HCT116 (cell line): ENCODE measurements around the gene XRN1. TPM values are rescaled to one million over a fixed set of nuclear protein-coding genes. Genes with fewer than 3 reads are reported as not detected.

Experiments used
- ATAC-seq: fragments of 200-7000 bp; cut with Tn5 transposase; 2 replicates; pipeline ENCODE4 v1.9.1; 2020; ENCODE audit warnings: mild to moderate bottlenecking, moderate library complexity
- BruUV-seq: library from RNA; stranded (reverse); fragments of 400-500 nt; replicated peaks from 2 replicates; lab custom pipeline; 2021; lab: Mats Ljungman, UMichigan
- CTCF ChIA-PET: fragments of 300-600 bp; sonication (Branson Sonifier 250); formaldehyde crosslinking; loops from one replicate; lab custom pipeline; 2021; ENCODE audit warnings: antibody characterized with exemption; lab: Charles Lee
- POLR2A ChIA-PET: fragments of 300-600, 350-600 bp; sonication (Branson Sonifier 250); formaldehyde crosslinking; loops from one replicate; lab custom pipeline; 2021; ENCODE audit warnings: antibody characterized with exemption; lab: Charles Lee
- RAD21 ChIA-PET, 2 experiments: fragments of 300-600 bp; sonication (Branson Sonifier 250); formaldehyde crosslinking; loops; one replicate each; lab custom pipeline; 2023; ENCODE audit warnings: low total read pairs in 2 of 2; ENCODE audit not compliant: uncharacterized antibody in 2 of 2, unreplicated experiment in 2 of 2, low non-redundant PET in 1 of 2; lab: Charles Lee
- DNase-seq: peaks from one replicate; pipeline ENCODE4 v3.0.0-alpha.2; 2010; ENCODE audit warnings: low read depth, low spot score
- H2AFZ ChIP-seq: fragments of 200-600 bp; shearing (Covaris generic), sonication (generic); 2 replicates; pipeline ENCODE4 v1.6.1; 2017; ENCODE audit warnings: low read depth, mixed run types, mixed read lengths, antibody characterized with exemption, low read length; ENCODE audit not compliant: poor library complexity, severe bottlenecking
- H3K27ac ChIP-seq: 2 replicates; pipeline ENCODE4 v1.5.1; 2012; ENCODE audit warnings: low read depth, low read length
- H3K27me3 ChIP-seq: fragments of 200-600 bp; sonication (generic); 2 replicates; pipeline ENCODE4 v1.6.1; 2016; ENCODE audit warnings: mixed run types, low read length, mixed read lengths; ENCODE audit not compliant: insufficient read depth
- H3K36me3 ChIP-seq, 2 experiments: fragments of 200-500 bp in 1 of 2; fragments of 200-600 bp in 1 of 2; sonication (Bioruptor generic) in 1 of 2; sonication (generic) in 1 of 2; 2 replicates each; pipeline versions ENCODE4 v1.5.1 to v1.6.1; 2014 to 2016; ENCODE audit warnings: low read length in 2 of 2, inconsistent platforms in 1 of 2, mixed read lengths in 1 of 2, mixed run types in 1 of 2; ENCODE audit not compliant: insufficient read depth in 2 of 2, control insufficient read depth in 1 of 2
- H3K4me1 ChIP-seq, 2 experiments: fragments of 200-600 bp in 1 of 2; sonication (generic) in 1 of 2; 2 replicates each; pipeline versions ENCODE4 v1.5.1 to v1.6.1; 2012 to 2017; ENCODE audit warnings: low read length in 2 of 2, inconsistent platforms in 1 of 2, mild to moderate bottlenecking in 1 of 2, mixed read lengths in 1 of 2, mixed run types in 1 of 2, moderate library complexity in 1 of 2; ENCODE audit not compliant: insufficient read depth in 2 of 2, control insufficient read depth in 1 of 2
- H3K4me2 ChIP-seq: fragments of 200-600 bp; sonication (generic); 2 replicates; pipeline ENCODE4 v1.6.1; 2017; ENCODE audit warnings: mixed run types, low read length, mixed read lengths
- H3K4me3 ChIP-seq, 2 experiments: fragments of 200-600 bp in 1 of 2; sonication (generic) in 1 of 2; replicated peaks in 1 of 2; 2 replicates each; pipeline ENCODE4 v1.5.1; 2011 to 2016; ENCODE audit warnings: low read length in 2 of 2, control low read depth in 1 of 2, low read depth in 1 of 2, mild to moderate bottlenecking in 1 of 2, mixed read lengths in 1 of 2, mixed run types in 1 of 2
- H3K79me2 ChIP-seq: fragments of 200-600 bp; sonication (generic); 2 replicates; pipeline ENCODE4 v1.6.1; 2017; ENCODE audit warnings: mild to moderate bottlenecking, mixed run types, low read length, moderate library complexity, mixed read lengths; ENCODE audit not compliant: insufficient read depth
- H3K9ac ChIP-seq: fragments of 200-600 bp; sonication (generic); 2 replicates; pipeline ENCODE4 v1.6.1; 2016; ENCODE audit warnings: low read length, mixed read lengths
- H3K9me2 ChIP-seq: fragments of 200-600 bp; sonication (generic), shearing (Covaris generic); 2 replicates; pipeline ENCODE4 v1.6.1; 2017; ENCODE audit warnings: mixed run types, mild to moderate bottlenecking, moderate library complexity; ENCODE audit not compliant: insufficient read depth
- H3K9me3 ChIP-seq, 2 experiments: fragments of 200-500 bp in 1 of 2; fragments of 200-600 bp in 1 of 2; sonication (Bioruptor generic) in 1 of 2; sonication (generic) in 1 of 2; 2 replicates each; pipeline ENCODE4 v1.6.1; 2014 to 2017; ENCODE audit warnings: low read length in 2 of 2, mixed read lengths in 2 of 2, inconsistent platforms in 1 of 2, low read depth in 1 of 2, mild to moderate bottlenecking in 1 of 2, mixed run types in 1 of 2, moderate library complexity in 1 of 2; ENCODE audit not compliant: control insufficient read depth in 1 of 2, insufficient read depth in 1 of 2
- H4K20me1 ChIP-seq: fragments of 200-600 bp; sonication (generic), shearing (Covaris generic); 2 replicates; pipeline ENCODE4 v1.6.1; 2017; ENCODE audit warnings: mixed run types, mild to moderate bottlenecking, moderate library complexity; ENCODE audit not compliant: insufficient read depth
- CBX3 ChIP-seq: IDR thresholded peaks from 2 replicates; pipeline ENCODE4 v1.6.1; 2012; ENCODE audit warnings: low read depth
- CEBPB ChIP-seq: IDR thresholded peaks from 2 replicates; pipeline ENCODE4 v1.6.1; 2012; ENCODE audit warnings: low read depth
- CTCF ChIP-seq, 3 experiments: fragments of 200-600 bp in 1 of 3; sonication (generic) in 1 of 3; IDR thresholded peaks in 2 of 3; conservative IDR thresholded peaks in 1 of 3; 2 replicates each; pipeline ENCODE4 v1.5.1; 2012 to 2017; ENCODE audit warnings: low read depth in 2 of 3, low read length in 2 of 3, antibody characterized with exemption in 1 of 3, borderline replicate concordance in 1 of 3, control low read depth in 1 of 3, mild to moderate bottlenecking in 1 of 3, mixed read lengths in 1 of 3, mixed run types in 1 of 3, moderate library complexity in 1 of 3; ENCODE audit not compliant: insufficient read depth in 1 of 3
- EGR1 ChIP-seq: IDR thresholded peaks from 2 replicates; pipeline ENCODE4 v1.6.1; 2012; ENCODE audit warnings: low read depth
- ELF1 ChIP-seq: IDR thresholded peaks from 2 replicates; pipeline ENCODE4 v1.6.1; 2012; ENCODE audit warnings: low read depth, borderline replicate concordance
- EZH2phosphoT487 ChIP-seq: fragments of 200-600 bp; IDR thresholded peaks from 2 replicates; pipeline ENCODE4 v1.6.1; 2018; ENCODE audit warnings: antibody characterized with exemption, borderline replicate concordance
- FOSL1 ChIP-seq: IDR thresholded peaks from 2 replicates; pipeline ENCODE4 v1.6.1; 2012; ENCODE audit warnings: low read depth
- POLR2A ChIP-seq: IDR thresholded peaks from 2 replicates; pipeline ENCODE4 v1.7.0; 2011; ENCODE audit warnings: borderline replicate concordance; ENCODE audit not compliant: insufficient read depth, insufficient read length; ENCODE audit errors: extremely low read depth
- POLR2AphosphoS5 ChIP-seq: IDR thresholded peaks from 2 replicates; pipeline ENCODE4 v1.6.1; 2011; ENCODE audit warnings: mild to moderate bottlenecking, low read depth, low read length, moderate library complexity
- SIN3A ChIP-seq: IDR thresholded peaks from 2 replicates; pipeline ENCODE4 v1.6.1; 2012; ENCODE audit warnings: low read depth
- SP1 ChIP-seq: IDR thresholded peaks from 2 replicates; pipeline ENCODE4 v1.6.1; 2012; ENCODE audit warnings: low read depth
- SRF ChIP-seq: IDR thresholded peaks from 2 replicates; pipeline ENCODE4 v1.6.1; 2012; ENCODE audit warnings: low read depth
- YY1 ChIP-seq: IDR thresholded peaks from 2 replicates; pipeline ENCODE4 v1.6.1; 2011; ENCODE audit warnings: low read length, low read depth, moderate library complexity, mild to moderate bottlenecking; ENCODE audit not compliant: insufficient replicate concordance; ENCODE audit errors: extremely low read depth
- ZBTB33 ChIP-seq: IDR thresholded peaks from 2 replicates; pipeline ENCODE4 v1.6.1; 2011; ENCODE audit warnings: mild to moderate bottlenecking, low read length, moderate library complexity; ENCODE audit not compliant: insufficient replicate concordance; ENCODE audit errors: extremely low read depth
- ZFX ChIP-seq: fragments of 450-650 bp; IDR thresholded peaks from 2 replicates; pipeline ENCODE4 v1.6.1; 2017
- ZNF274 ChIP-seq: fragments of 200-500 bp; sonication (Bioruptor generic); IDR thresholded peaks from 2 replicates; pipeline ENCODE4 v1.6.1; 2014; ENCODE audit warnings: mild to moderate bottlenecking, low read depth, low read length, inconsistent platforms
- intact Hi-C: fragments of 100-400 bp; cut with micrococcal nuclease; formaldehyde crosslinking; loops from 2 replicates; pipeline ENCODE4 v1.10.0; 2022
- total RNA-seq: library from RNA; stranded (reverse); gene quantifications from one replicate; pipeline ENCODE4 v1.2.1, GENCODE V29; 2021; ENCODE audit not compliant: unreplicated experiment
- TF ChIP-seq, protein P1 (sequence below): IDR thresholded peaks from 2 replicates; pipeline ENCODE4 v1.6.1; 2012; ENCODE audit warnings: low read depth
- TF ChIP-seq, protein P2 (sequence below): IDR thresholded peaks from 2 replicates; pipeline ENCODE4 v1.6.1; 2012

The XRN1 gene
- total RNA-seq, 1 experiment from 2014 or later: 21.3 TPM

- no peaks in the 10 kb centered on the region for H3K9me3 ChIP-seq
- no peaks in the 10 kb centered on the region for H3K79me2 ChIP-seq
- ATAC-seq: no peak
- no peaks in the 10 kb centered on the region for H3K36me3 ChIP-seq
- H3K9me2 ChIP-seq: no peaks in the 10 kb centered on the region
- H4K20me1 ChIP-seq: no peaks in the 10 kb centered on the region
- TF ChIP-seq EZH2phosphoT487 (no peak), ZNF274 (no peak), FOSL1 (no peak), ZFX (no peak), CEBPB (no peak), EGR1 (no peak), POLR2AphosphoS5 (no peak), CBX3 (no peak), SIN3A (no peak), YY1 (no peak), CTCF (IDR thresholded peaks at IDR 0.05 in 2 of 3, conservative IDR thresholded peaks at IDR 0.05 in 1 of 3; ENCODE audit: borderline replicate concordance in 1 of 3, insufficient read depth in 1 of 3, low read depth in 2 of 3, low read length in 2 of 3) (no peak), ZBTB33 (no peak), SRF (no peak), ELF1 (no peak), SP1 (no peak), POLR2A (no peak)
- TF ChIP-seq, protein P1, sequence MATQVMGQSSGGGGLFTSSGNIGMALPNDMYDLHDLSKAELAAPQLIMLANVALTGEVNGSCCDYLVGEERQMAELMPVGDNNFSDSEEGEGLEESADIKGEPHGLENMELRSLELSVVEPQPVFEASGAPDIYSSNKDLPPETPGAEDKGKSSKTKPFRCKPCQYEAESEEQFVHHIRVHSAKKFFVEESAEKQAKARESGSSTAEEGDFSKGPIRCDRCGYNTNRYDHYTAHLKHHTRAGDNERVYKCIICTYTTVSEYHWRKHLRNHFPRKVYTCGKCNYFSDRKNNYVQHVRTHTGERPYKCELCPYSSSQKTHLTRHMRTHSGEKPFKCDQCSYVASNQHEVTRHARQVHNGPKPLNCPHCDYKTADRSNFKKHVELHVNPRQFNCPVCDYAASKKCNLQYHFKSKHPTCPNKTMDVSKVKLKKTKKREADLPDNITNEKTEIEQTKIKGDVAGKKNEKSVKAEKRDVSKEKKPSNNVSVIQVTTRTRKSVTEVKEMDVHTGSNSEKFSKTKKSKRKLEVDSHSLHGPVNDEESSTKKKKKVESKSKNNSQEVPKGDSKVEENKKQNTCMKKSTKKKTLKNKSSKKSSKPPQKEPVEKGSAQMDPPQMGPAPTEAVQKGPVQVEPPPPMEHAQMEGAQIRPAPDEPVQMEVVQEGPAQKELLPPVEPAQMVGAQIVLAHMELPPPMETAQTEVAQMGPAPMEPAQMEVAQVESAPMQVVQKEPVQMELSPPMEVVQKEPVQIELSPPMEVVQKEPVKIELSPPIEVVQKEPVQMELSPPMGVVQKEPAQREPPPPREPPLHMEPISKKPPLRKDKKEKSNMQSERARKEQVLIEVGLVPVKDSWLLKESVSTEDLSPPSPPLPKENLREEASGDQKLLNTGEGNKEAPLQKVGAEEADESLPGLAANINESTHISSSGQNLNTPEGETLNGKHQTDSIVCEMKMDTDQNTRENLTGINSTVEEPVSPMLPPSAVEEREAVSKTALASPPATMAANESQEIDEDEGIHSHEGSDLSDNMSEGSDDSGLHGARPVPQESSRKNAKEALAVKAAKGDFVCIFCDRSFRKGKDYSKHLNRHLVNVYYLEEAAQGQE: no peak
- TF ChIP-seq, protein P2, sequence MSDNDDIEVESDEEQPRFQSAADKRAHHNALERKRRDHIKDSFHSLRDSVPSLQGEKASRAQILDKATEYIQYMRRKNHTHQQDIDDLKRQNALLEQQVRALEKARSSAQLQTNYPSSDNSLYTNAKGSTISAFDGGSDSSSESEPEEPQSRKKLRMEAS: no peak
- H3K27ac ChIP-seq: no peak overlapping the region
- H3K27me3 ChIP-seq: no peaks in the 10 kb centered on the region
- DNase-seq: no peak
- CTCF ChIA-PET: no interaction called here
- POLR2A ChIA-PET: no interaction called here
- no peaks in the 10 kb centered on the region for H3K4me1 ChIP-seq
- H3K4me2 ChIP-seq: no peak overlapping the region
- intact Hi-C loops: no loop called here
- no TSS peak for BruUV-seq
- H2AFZ ChIP-seq: no peak overlapping the region
- RAD21 ChIA-PET: no interaction called here
- no peak overlapping the region for H3K9ac ChIP-seq
- H3K4me3 ChIP-seq: no peak overlapping the region
Measured at GRCh38 chr3:142468456-142468855, 20.6 kb upstream of the XRN1 start.
